Mesenteric fat pad (tissue), 1 donor: ENCODE data around the gene CYP4V2. TPM values are rescaled to one million over a fixed set of nuclear protein-coding genes. Genes with fewer than 3 reads are reported as not detected.

Source experiments
- DNase-seq: peaks from one replicate; pipeline ENCODE4 v3.0.0-alpha.2; 2020; ENCODE audit warnings: low spot score
- long read RNA-seq: library from polyadenylated mRNA; unstranded; transcript quantifications from one replicate; pipeline ENCODE4 v2.0.0, GENCODE V29; 2020
- total RNA-seq: library from RNA; stranded (reverse); fragmentation: NEBNext Ultra II Directional; extraction: Animal tissue kit (Norgen Biotek cat#: 25700); gene quantifications from one replicate; pipeline ENCODE4 v1.2.1, GENCODE V29; 2021
- donor health status: DM: yes; HTN: yes; CAD: no.

Gene CYP4V2
- 18.7 TPM for total RNA-seq
- long read RNA-seq, partial matches to known transcripts = 1 of 3 reads
- long read RNA-seq, other reads (novel, unspliced or antisense) = 2 of 3 reads

GRCh38 chr4:186191200-186192065, at the start of gene CYP4V2:
TSS of gene CYP4V2 (plus strand) at chr4:186191567. CDS start at chr4:186191824, 257 bp downstream.
- peak; percentile 93 for DNase-seq

- DNase-seq = no peak
Observed at GRCh38 chr4:186144198-186144945, 47.0 kb upstream of the CYP4V2 start.

GRCh38 chr4:186144946-186145569, 46.3 kb upstream of the CYP4V2 start:
- DNase-seq = no peak

GRCh38 chr4:186146458-186146857, 44.9 kb upstream of the CYP4V2 start:
- DNase-seq = no peak

GRCh38 chr4:186148336-186148975, 42.9 kb upstream of the CYP4V2 start:
- no peak for DNase-seq

GRCh38 chr4:186149872-186150271, 41.5 kb upstream of the CYP4V2 start:
- no peak for DNase-seq

GRCh38 chr4:186150926-186151325, 40.4 kb upstream of the CYP4V2 start:
- no peak for DNase-seq

GRCh38 chr4:186151499-186151898, 39.9 kb upstream of the CYP4V2 start:
- DNase-seq = no peak

- DNase-seq = no peak
Observed at GRCh38 chr4:186158021-186158813, 33.1 kb upstream of the CYP4V2 start.

GRCh38 chr4:186158966-186159365, 32.4 kb upstream of the CYP4V2 start:
- no peak for DNase-seq

GRCh38 chr4:186159613-186160012, 31.8 kb upstream of the CYP4V2 start:
- DNase-seq = no peak

- no peak for DNase-seq
Observed at GRCh38 chr4:186161138-186161537, 30.2 kb upstream of the CYP4V2 start.

GRCh38 chr4:186166852-186167512, 24.4 kb upstream of the CYP4V2 start:
- DNase-seq = no peak

- DNase-seq = no peak
Observed at GRCh38 chr4:186167605-186168004, 23.8 kb upstream of the CYP4V2 start.

GRCh38 chr4:186168750-186169149, 22.6 kb upstream of the CYP4V2 start:
- no peak for DNase-seq

- no peak for DNase-seq
Observed at GRCh38 chr4:186169333-186169944, 21.9 kb upstream of the CYP4V2 start.

GRCh38 chr4:186169945-186170802, 21.2 kb upstream of the CYP4V2 start:
- DNase-seq = no peak

- no peak for DNase-seq
Observed at GRCh38 chr4:186170966-186171365, 20.4 kb upstream of the CYP4V2 start.
